K562 (cell line): Measurements from ENCODE around the gene TBC1D5. TPM values are rescaled to one million over a fixed set of nuclear protein-coding genes. Genes with fewer than 3 reads are reported as not detected.
"Not testable (repeated sequence)": the region's sequence is repeated elsewhere in the genome, so short reads cannot be mapped to it uniquely, and the experiment has no call there.

Experiments
- ATAC-seq: fragments of 200-7000 bp; cut with Tn5 transposase; 3 replicates; pipeline ENCODE4 v1.9.1; 2020; ENCODE audit warnings: moderate library complexity
- BruUV-seq: library from RNA; stranded (reverse); fragments of 400-500 nt; replicated peaks from 2 replicates; lab custom pipeline; 2021; lab: Mats Ljungman, UMichigan
- CTCF ChIA-PET: fragments of 300-600 bp; formaldehyde crosslinking; extraction: SDS; loops from one replicate; lab custom pipeline; 2021; ENCODE audit warnings: low intra/inter-chr PET ratio; lab: Yijun Ruan, JAX
- POLR2A ChIA-PET: fragments of 300-600, 350-650 bp; sonication (Branson Sonifier 250); formaldehyde crosslinking; extraction: SDS; loops from one replicate; lab custom pipeline; 2021; ENCODE audit warnings: antibody characterized with exemption, inconsistent platforms; lab: Yijun Ruan, JAX
- DNase-seq, 4 experiments: peaks; one replicate each; pipeline versions ENCODE4 v3.0.0 to v3.0.0-alpha.2; 2011 to 2018; ENCODE audit warnings: low spot score in 3 of 4, mixed read lengths in 3 of 4; ENCODE audit errors: extremely low read depth in 1 of 4
- FAIRE-seq: peaks from 2 replicates; lab custom pipeline; 2011; peaks lifted over from hg19 to GRCh38; lab: Jason Lieb, UNC
- H2AFZ ChIP-seq: 2 replicates; pipeline ENCODE4 v1.6.0; 2011; ENCODE audit warnings: low read depth, low read length, control low read depth, inconsistent platforms
- H3K27ac ChIP-seq: fragments of 200-600 bp; 3 replicates; pipeline ENCODE4 v1.8.0; 2011; ENCODE audit warnings: low read depth, mild to moderate bottlenecking, control low read depth, inconsistent platforms, low read length, moderate library complexity, mixed read lengths; ENCODE audit errors: extremely low read depth
- H3K27me3 ChIP-seq, 2 experiments: fragments of 300-600 bp in 1 of 2; 2 replicates in 1 of 2; 3 replicates in 1 of 2; pipeline versions ENCODE4 v1.6.0 to v1.8.0; 2011; ENCODE audit warnings: inconsistent platforms in 2 of 2, low read length in 2 of 2, mild to moderate bottlenecking in 1 of 2, mixed read lengths in 1 of 2, moderate library complexity in 1 of 2; ENCODE audit not compliant: control insufficient read depth in 2 of 2, insufficient read depth in 2 of 2
- H3K36me3 ChIP-seq: fragments of 300-600 bp; 3 replicates; pipeline ENCODE4 v1.8.0; 2011; ENCODE audit warnings: mild to moderate bottlenecking, low read length, inconsistent platforms; ENCODE audit not compliant: control insufficient read depth, insufficient read depth
- H3K4me1 ChIP-seq, 2 experiments: fragments of 200-600 bp in 1 of 2; replicated peaks in 1 of 2; 2 replicates in 1 of 2; 3 replicates in 1 of 2; pipeline versions ENCODE4 v1.5.1 to v1.8.0; 2011; ENCODE audit warnings: inconsistent platforms in 2 of 2, low read length in 2 of 2, mild to moderate bottlenecking in 1 of 2, mixed read lengths in 1 of 2, moderate library complexity in 1 of 2; ENCODE audit not compliant: control insufficient read depth in 2 of 2, insufficient read depth in 2 of 2
- H3K4me2 ChIP-seq: 2 replicates; pipeline ENCODE4 v1.6.1; 2011; ENCODE audit warnings: low read length, control low read depth, inconsistent platforms, mixed read lengths; ENCODE audit not compliant: insufficient read depth
- H3K4me3 ChIP-seq: fragments of 200-600 bp; sonication (generic), shearing (Covaris generic); 2 replicates; pipeline ENCODE4 v1.5.1; 2016; ENCODE audit warnings: control low read depth, inconsistent platforms
- H3K79me2 ChIP-seq: fragments of 200-600 bp; 3 replicates; pipeline ENCODE4 v1.8.0; 2011; ENCODE audit warnings: low read length, inconsistent platforms; ENCODE audit not compliant: control insufficient read depth, insufficient read depth
- H3K9ac ChIP-seq, 2 experiments: 2 replicates each; pipeline versions ENCODE4 v1.6.0 to v1.6.1; 2011; ENCODE audit warnings: low read depth in 2 of 2, low read length in 2 of 2, control low read depth in 1 of 2, inconsistent platforms in 1 of 2, mild to moderate bottlenecking in 1 of 2, mixed read lengths in 1 of 2; ENCODE audit not compliant: insufficient read depth in 1 of 2
- H3K9me1 ChIP-seq: one replicate; pipeline ENCODE4 v1.6.0; 2011; ENCODE audit warnings: inconsistent platforms, mild to moderate bottlenecking, low read length, moderate library complexity; ENCODE audit not compliant: control insufficient read depth, insufficient read depth
- H3K9me3 ChIP-seq: replicated peaks from 2 replicates; pipeline ENCODE4 v1.5.1; 2011; ENCODE audit warnings: low read depth, low read length, inconsistent platforms; ENCODE audit not compliant: control insufficient read depth, insufficient read depth
- H4K20me1 ChIP-seq: replicated peaks from 2 replicates; pipeline ENCODE4 v1.6.1; 2011; ENCODE audit warnings: low read length, inconsistent platforms, mixed read lengths; ENCODE audit not compliant: control insufficient read depth, insufficient read depth
- CHAMP1 ChIP-seq: fragments of 450-650 bp; IDR thresholded peaks from 2 replicates; pipeline ENCODE4 v1.6.1; 2016; ENCODE audit warnings: mild to moderate bottlenecking
- EGR1 ChIP-seq: fragments of 450-650 bp; conservative IDR thresholded peaks from 2 replicates; pipeline ENCODE4 v1.6.1; 2017; ENCODE audit warnings: mild to moderate bottlenecking
- GTF2F1 ChIP-seq: IDR thresholded peaks from 2 replicates; pipeline ENCODE4 v1.6.1; 2011; ENCODE audit warnings: low read depth, low read length, improper control_type of control experiment
- WGBS: fragments of 100-300 bp; shearing (Covaris generic); methylation state at CpG from one replicate; pipeline ENCODE4 v1.1.6; 2016; ENCODE audit warnings: low coverage, mixed read lengths; ENCODE audit not compliant: insufficient coverage; ENCODE audit errors: missing lambda C conversion rate; 5-methylcytosine and 5-hydroxymethylcytosine counted together
- in situ Hi-C: fragments of 300-500 bp; cut with MboI; formaldehyde crosslinking; loops from 4 replicates; pipeline ENCODE4 v1.15.0; 2018; ENCODE audit warnings: inconsistent platforms, mixed read lengths
- intact Hi-C: fragments of 100-400 bp; cut with micrococcal nuclease; formaldehyde crosslinking; loops from 2 replicates; pipeline ENCODE4 v1.14.2; 2022
- polyA plus RNA-seq, 8 experiments: library from polyadenylated mRNA; depleted of rRNA in 4 of 8; stranded (reverse) in 5 of 8; unstranded in 3 of 8; fragments of >200 nt; fragmentation: Nextera tagmentation in 2 of 8; fragmentation: Illumina TruSeq in 1 of 8; extraction: Ambion mirVana in 2 of 8; extraction: Trizol in 1 of 8; gene quantifications; 2 replicates each; pipeline versions ENCODE4 v1.2.1 to v1.2.3, GENCODE V29; 2011 to 2014; ENCODE audit warnings: inconsistent platforms in 1 of 8, missing spikeins in 1 of 8
- total RNA-seq, 7 experiments: library from RNA; depleted of rRNA in 6 of 7; stranded (reverse); fragments of >200 nt in 6 of 7; fragmentation: Illumina TruSeq in 2 of 7; extraction: Trizol in 2 of 7; gene quantifications; 2 replicates each; pipeline versions ENCODE4 v1.2.1 to v1.2.3, GENCODE V29; 2011 to 2021; ENCODE audit warnings: low replicate concordance in 1 of 7

TBC1D5 gene
- total and polyA plus RNA-seq, 9 of the 15 experiments (the other 6 are each of a cell fraction or from before 2014, with no cell fraction given), result 2.9 to 38.1 (median 25.6) TPM

- H2AFZ ChIP-seq, CTCF ChIA-PET, BruUV-seq, H3K36me3 ChIP-seq, H3K9ac ChIP-seq, in situ Hi-C loops, H3K4me1 ChIP-seq, DNase-seq, H3K4me2 ChIP-seq, H3K79me2 ChIP-seq, H3K9me3 ChIP-seq, ATAC-seq, H3K9me1 ChIP-seq, H3K4me3 ChIP-seq, H3K27me3 ChIP-seq, intact Hi-C loops, H4K20me1 ChIP-seq, POLR2A ChIA-PET, H3K27ac ChIP-seq, FAIRE-seq: not testable (repeated sequence)
- peak; percentile 22; the same call in 1 of the 2 replicates for TF ChIP-seq EGR1
- 71% methylated on average over 6 of the region's 6 CpGs for WGBS
Measured at GRCh38 chr3:17777326-17777725, 34.9 kb upstream of the TBC1D5 start.

GRCh38 chr3:17775073-17775472 is 32.6 kb upstream of the TBC1D5 start:
- in situ Hi-C loops, result no loop called here
- FAIRE-seq, result no peak
- TF ChIP-seq CHAMP1 (0 out of 2 replicates have a peak, but pooled peaks have one; percentile 20), GTF2F1 (no peak)
- Histone ChIP-seq H3K4me2 (peak overlapping the region; percentile 3; the same call in 1 of the 2 replicates), H3K79me2 (no peaks in the 10 kb centered on the region), H4K20me1 (no peaks in the 10 kb centered on the region), H3K9ac (no peak overlapping the region), H3K4me3 (no peak overlapping the region), H3K27ac (no peak overlapping the region), H3K36me3 (no peaks in the 10 kb centered on the region), H3K9me3 (peaks cover 2% of the 10 kb centered on the region; the same call in 1 of the 2 replicates), H3K27me3 (no peaks in the 10 kb centered on the region), H3K4me1 (peaks cover 0 to 19% of the 10 kb centered on the region in 2 experiments; a peak in 3 of 5 replicates), H3K9me1 (no peaks in the 10 kb centered on the region), H2AFZ (peak overlapping the region; percentile 73)
- DNase-seq, result no peak
- no peak for ATAC-seq
- WGBS, result 48% methylated on average over 8 of the region's 8 CpGs
- CTCF ChIA-PET, result no interaction called here
- POLR2A ChIA-PET, result interaction anchor here (0.7 kb wide), 1 partner anchor 39 kb away, joined by 3 read pairs; no protein-coding TSS in a partner anchor
- intact Hi-C loops, result no loop called here
- BruUV-seq, result no TSS peak
